ENCODE data around the gene TAS2R13.

DNA sequence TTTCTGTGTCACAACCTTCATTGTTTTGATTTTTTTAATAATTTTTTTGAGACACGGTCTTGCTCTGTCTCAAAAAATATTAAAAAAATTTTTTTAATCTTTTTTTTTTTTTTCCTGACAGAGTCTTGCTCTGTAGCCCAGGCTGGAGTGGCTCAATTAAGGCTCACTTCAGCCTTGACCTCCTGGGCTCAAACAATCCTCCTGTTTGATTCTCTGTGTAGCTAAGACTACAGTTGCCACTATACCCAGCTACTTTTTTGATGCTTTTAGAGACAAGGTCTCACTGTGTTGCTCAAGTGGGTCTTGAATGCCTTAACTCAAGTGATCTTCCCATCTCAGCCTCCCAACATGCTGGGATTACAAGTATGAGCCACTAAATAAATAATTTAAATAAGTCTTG is 10.4 kb upstream of the TAS2R13 start:
- TF ChIP-seq, protein P1, sequence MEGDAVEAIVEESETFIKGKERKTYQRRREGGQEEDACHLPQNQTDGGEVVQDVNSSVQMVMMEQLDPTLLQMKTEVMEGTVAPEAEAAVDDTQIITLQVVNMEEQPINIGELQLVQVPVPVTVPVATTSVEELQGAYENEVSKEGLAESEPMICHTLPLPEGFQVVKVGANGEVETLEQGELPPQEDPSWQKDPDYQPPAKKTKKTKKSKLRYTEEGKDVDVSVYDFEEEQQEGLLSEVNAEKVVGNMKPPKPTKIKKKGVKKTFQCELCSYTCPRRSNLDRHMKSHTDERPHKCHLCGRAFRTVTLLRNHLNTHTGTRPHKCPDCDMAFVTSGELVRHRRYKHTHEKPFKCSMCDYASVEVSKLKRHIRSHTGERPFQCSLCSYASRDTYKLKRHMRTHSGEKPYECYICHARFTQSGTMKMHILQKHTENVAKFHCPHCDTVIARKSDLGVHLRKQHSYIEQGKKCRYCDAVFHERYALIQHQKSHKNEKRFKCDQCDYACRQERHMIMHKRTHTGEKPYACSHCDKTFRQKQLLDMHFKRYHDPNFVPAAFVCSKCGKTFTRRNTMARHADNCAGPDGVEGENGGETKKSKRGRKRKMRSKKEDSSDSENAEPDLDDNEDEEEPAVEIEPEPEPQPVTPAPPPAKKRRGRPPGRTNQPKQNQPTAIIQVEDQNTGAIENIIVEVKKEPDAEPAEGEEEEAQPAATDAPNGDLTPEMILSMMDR (IDR thresholded peaks at IDR 0.05): no peak
- no peak for TF ChIP-seq POLR2AphosphoS5 (IDR thresholded peaks at IDR 0.05)
- TF ChIP-seq POLR2A (IDR thresholded peaks at IDR 0.05): no peak

All from sigmoid colon (tissue), 4 donors.